ENCODE results near the gene YIF1A. TPM values are rescaled to one million over a fixed set of nuclear protein-coding genes. Genes with fewer than 3 reads are reported as not detected.
"Not testable (repeated sequence)": the region's sequence is repeated elsewhere in the genome, so short reads cannot be mapped to it uniquely, and the experiment has no call there.

The YIF1A gene
- total RNA-seq, 1 donor from 2014 or later: 78.7 TPM

- no peak for DNase-seq (ENCODE audit: low spot score)
Observed at GRCh38 chr11:66268952-66269905, 19.7 kb downstream of the YIF1A start.

DNA sequence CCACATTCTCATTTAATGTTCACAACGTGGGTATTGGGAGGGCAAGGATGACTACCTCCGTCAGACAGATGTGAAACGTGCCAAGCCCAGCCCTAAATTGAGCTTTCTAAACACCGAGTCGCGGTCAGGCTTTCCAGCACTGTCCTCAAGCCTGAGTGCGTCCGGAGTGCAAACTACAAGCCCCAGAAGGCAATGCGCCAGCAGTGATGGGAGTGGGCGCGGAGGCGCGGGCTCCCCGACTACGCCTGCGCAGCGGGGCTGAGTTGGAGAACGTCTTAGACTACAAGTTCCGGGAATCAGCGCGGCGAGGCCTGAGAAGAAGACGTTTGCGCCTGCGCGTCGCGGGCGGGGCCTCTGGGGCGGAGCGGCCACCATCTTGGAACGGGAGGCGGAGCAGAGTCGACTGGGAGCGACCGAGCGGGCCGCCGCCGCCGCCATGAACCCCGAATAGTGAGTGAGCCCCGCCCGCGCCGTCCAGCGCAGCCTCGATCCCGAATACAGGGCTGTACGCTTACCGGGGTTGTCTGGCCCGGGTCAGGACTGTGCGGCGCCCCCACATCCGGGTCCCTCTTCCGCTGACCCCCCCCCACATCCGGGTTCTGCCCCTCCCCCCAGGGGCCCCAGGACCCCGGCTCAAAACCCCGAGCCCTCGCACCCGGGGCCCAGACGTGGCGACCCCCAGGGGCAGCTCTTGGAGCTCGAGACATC is 20.5 kb downstream of the YIF1A start, which contains the start of gene RAB1B:
Gene RAB1B (plus strand): TSS at position 396 of the 708 bp plus-strand sequence. CDS start 41 bp downstream, at position 437.
- peak; percentile 100 for DNase-seq (ENCODE audit: low spot score)

DNA sequence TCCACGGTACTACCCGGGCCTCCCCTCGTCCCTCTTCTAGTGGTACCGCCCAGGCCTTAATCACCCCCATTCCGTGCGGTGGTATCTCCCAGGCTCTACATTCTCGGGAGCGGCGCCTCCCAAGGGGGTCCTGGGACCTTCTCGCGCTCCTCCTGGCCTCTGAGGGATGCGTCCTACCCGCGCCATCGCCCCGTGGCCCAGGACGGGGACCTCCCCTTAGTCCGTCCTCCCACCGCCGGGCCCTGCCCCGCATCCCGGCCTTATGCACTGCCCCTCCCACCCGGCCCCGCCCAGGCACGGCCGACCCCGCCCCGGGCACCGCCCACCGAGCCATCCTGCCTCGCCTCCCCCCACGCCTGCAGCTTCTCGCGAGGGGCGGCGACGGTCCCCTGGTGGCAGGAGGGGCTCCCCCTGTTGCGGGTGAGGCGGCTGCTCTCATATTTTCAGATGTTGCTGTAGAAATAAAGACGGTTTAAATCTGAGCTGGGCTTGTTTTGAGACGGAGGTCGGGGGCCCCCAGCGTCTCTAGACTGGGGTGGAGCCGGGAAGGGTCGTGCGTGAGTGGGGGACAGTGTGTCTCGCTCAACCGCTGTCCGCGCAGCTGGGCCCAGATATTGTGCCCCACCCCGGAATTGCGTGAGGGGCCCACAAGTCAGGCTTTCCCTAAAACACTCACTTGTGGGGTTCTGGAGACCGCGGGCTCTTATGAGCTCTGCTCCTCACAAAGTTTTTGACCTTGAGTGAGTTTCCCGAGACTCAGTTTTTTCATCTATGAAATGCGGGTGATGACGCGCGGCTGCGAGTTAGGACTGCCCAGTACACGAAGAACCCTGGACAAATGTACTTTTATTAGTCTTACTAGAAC is 21.3 kb downstream of the YIF1A start:
- DNase-seq (ENCODE audit: low spot score): peak; percentile 91

GRCh38 chr11:66267039-66267378 is 21.9 kb downstream of the YIF1A start:
- no peak for DNase-seq (ENCODE audit: low spot score)

DNA sequence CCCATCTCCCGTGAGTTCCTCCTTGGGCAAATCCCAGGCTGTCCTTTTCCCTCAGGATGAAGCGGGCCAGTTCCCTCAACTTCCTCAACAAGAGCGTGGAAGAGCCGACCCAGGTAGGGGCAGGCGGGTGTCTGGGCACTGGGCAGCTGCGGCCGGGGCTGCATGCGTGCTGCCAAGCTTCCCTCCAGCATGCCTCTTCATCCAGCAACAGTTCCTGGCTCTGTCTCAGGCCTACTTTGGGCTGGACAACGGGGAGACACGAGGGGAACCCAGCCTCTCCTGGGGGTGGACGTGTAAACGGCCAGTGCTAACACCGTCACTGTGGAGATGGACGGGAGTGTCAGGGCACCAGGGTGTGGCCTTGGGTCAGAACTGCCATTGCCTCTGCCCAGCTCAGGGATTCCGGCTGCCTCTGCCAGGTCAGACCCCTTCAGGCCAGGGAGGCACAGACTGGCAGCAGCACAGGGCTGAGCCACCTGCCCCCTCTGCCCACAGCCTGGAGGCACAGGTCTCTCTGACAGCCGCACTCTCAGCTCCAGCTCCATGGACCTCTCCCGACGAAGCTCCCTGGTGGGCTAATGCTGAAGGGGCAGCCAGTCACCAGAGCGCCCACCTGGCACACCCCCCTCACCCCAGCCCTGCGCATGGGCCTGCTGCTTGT is 22.4 kb downstream of the YIF1A start:
- DNase-seq (ENCODE audit: low spot score): no peak

DNA sequence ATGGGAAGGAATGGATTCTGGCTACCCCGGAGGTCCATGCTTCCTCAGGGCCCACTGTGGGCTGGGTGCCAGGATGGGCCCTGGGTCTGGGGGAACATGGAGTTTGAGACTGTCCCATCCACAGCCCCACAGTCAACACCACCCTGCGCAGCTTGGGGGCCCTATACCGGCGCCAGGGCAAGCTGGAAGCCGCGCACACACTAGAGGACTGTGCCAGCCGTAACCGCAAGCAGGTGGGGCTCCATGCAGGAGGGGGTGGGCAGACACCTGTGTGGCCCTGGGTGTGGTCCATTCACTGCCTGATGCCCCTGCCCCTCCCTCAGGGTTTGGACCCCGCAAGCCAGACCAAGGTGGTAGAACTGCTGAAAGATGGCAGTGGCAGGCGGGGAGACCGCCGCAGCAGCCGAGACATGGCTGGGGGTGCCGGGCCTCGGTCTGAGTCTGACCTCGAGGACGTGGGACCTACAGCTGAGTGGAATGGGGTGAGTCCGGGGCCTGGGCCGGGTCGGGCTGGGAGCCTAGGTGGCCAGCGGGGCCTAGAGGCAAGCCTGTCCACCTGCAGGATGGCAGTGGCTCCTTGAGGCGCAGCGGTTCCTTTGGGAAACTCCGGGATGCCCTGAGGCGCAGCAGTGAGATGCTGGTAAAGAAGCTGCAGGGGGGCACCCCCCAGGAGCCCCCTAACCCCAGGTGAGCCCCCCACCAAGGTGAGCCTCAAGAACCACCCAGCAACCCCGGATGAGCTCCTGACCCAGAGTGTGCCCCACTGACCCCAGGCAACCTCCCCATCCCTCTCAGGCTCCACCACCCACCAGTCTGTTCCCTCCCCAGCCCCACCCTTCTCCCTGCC is 23.2 kb downstream of the YIF1A start:
- no peak for DNase-seq (ENCODE audit: low spot score)

GRCh38 chr11:66264914-66265313 is 24.0 kb downstream of the YIF1A start:
- DNase-seq (ENCODE audit: low spot score): no peak

- DNase-seq (ENCODE audit: low spot score): no peak
Observed at GRCh38 chr11:66264383-66264782, 24.6 kb downstream of the YIF1A start.

- DNase-seq (ENCODE audit: low spot score): no peak
Observed at GRCh38 chr11:66263785-66264184, 25.2 kb downstream of the YIF1A start.

GRCh38 chr11:66263231-66263630 is 25.7 kb downstream of the YIF1A start:
- DNase-seq (ENCODE audit: low spot score): no peak

DNA sequence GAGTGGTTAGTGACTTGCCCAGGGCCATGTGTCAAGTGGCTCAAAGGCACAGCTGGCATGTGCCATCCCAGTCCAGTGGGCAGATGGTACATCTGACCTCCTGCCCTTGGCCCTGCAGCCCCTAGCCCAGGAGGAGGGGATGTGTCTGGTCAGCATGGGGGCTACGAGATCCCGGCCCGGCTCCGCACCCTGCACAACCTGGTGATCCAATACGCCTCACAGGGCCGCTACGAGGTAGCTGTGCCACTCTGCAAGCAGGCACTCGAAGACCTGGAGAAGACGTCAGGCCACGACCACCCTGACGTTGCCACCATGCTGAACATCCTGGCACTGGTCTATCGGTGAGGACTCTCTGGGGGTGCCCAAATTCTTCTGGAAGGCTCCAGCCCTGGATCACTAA is 26.2 kb downstream of the YIF1A start:
- no peak for DNase-seq (ENCODE audit: low spot score)

- DNase-seq (ENCODE audit: low spot score): no peak
Observed at GRCh38 chr11:66262191-66262590, 26.8 kb downstream of the YIF1A start.

DNA sequence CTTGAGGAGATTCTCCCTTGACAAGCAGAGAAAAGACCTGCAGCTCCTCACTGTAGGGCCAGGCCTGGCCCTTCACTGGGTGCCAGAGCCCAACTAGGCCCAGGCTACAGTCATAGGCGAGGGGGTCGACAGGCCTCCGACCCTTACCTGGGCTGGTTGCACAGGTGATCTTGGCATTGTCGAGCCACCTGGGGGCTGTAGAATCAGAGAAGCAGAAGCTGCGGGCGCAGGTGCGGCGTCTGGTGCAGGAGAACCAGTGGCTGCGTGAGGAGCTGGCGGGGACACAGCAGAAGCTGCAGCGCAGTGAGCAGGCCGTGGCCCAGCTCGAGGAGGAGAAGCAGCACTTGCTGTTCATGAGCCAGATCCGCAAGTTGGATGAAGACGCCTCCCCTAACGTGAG is 27.4 kb downstream of the YIF1A start:
- no peak for DNase-seq (ENCODE audit: low spot score)

GRCh38 chr11:66259956-66260355 is 29.0 kb downstream of the YIF1A start:
- no peak for DNase-seq (ENCODE audit: low spot score)

- no peak for DNase-seq (ENCODE audit: low spot score)
Observed at GRCh38 chr11:66259225-66259624, 29.7 kb downstream of the YIF1A start.

- no peak for DNase-seq (ENCODE audit: low spot score)
Observed at GRCh38 chr11:66258473-66258893, 30.5 kb downstream of the YIF1A start.

- not testable (repeated sequence) for DNase-seq (ENCODE audit: low spot score)
Observed at GRCh38 chr11:66253081-66253480, 35.9 kb downstream of the YIF1A start.

DNA sequence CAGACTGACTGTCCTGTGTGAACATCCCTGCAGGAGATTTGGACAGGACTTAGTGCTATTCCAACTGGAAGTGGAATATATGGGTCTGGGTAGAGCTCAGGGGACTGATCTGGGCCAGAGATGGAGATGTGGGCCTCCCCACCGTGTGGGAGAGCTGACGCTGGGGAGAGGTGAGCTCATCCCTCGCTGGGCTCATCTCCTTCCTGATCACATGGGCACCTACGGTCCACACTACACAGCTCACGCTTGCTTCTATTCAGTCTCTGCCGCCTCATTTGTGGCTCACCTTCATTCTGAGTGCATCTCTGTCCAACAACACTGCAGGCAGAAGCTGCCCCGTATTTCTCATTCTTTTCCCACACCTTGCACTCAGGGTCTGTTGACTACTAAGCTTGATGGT is 37.1 kb downstream of the YIF1A start:
- DNase-seq (ENCODE audit: low spot score): no peak

- no peak for DNase-seq (ENCODE audit: low spot score)
Observed at GRCh38 chr11:66248903-66249302, 40.0 kb downstream of the YIF1A start.

GRCh38 chr11:66247801-66248200 is 41.1 kb downstream of the YIF1A start:
- no peak for DNase-seq (ENCODE audit: low spot score)
